T-cell (primary cell): ENCODE results near the gene ME2. TPM values are rescaled to one million over a fixed set of nuclear protein-coding genes. Genes with fewer than 3 reads are reported as not detected.

Source experiments
- ATAC-seq, 4 experiments: fragments of 200-7000 bp in 3 of 4; fragments of 150-1000 bp in 1 of 4; cut with Tn5 transposase; replicated peaks in 1 of 4; 1 replicate in 3 of 4; 2 replicates in 1 of 4; pipeline ENCODE4 v1.10.0; 2021; ENCODE audit warnings: moderate library complexity in 3 of 4, mild to moderate bottlenecking in 2 of 4, moderate number of reproducible peaks in 1 of 4
- CTCF ChIA-PET, 2 donors: fragments of 300-600 bp; sonication (Branson Sonifier 250); formaldehyde crosslinking; loops; one replicate each; lab custom pipeline; 2022; ENCODE audit warnings: antibody characterized with exemption in 2 of 2; lab: Charles Lee
- POLR2A ChIA-PET, 2 donors: fragments of 300-600 bp; sonication (Branson Sonifier 250); formaldehyde crosslinking; loops; one replicate each; lab custom pipeline; 2022; ENCODE audit warnings: antibody characterized with exemption in 2 of 2; lab: Charles Lee
- DNase-seq, 35 experiments: peaks; one replicate each; pipeline versions ENCODE4 v3.0.0 to v3.0.0-alpha.2; 2013 to 2023
- H3K27ac ChIP-seq: one replicate; pipeline ENCODE4 v1.5.1; 2013; ENCODE audit warnings: low read length
- H3K27me3 ChIP-seq, 2 experiments: replicated peaks in 1 of 2; 1 replicate in 1 of 2; 2 replicates in 1 of 2; pipeline versions ENCODE4 v1.6.1 to v1.7.0; 2013; ENCODE audit warnings: low read length in 1 of 2, mixed read lengths in 1 of 2; ENCODE audit not compliant: control insufficient read depth in 2 of 2, insufficient read depth in 2 of 2; ENCODE audit errors: extremely low read depth in 1 of 2
- H3K36me3 ChIP-seq, 2 donors: 1 replicate in 1 of 2; 2 replicates in 1 of 2; pipeline versions ENCODE4 v1.6.1 to v1.7.0; 2013; ENCODE audit warnings: low read length in 1 of 2; ENCODE audit not compliant: control insufficient read depth in 2 of 2, insufficient read depth in 1 of 2; ENCODE audit errors: extremely low read depth in 1 of 2
- H3K4me1 ChIP-seq, 2 experiments: 1 replicate in 1 of 2; 2 replicates in 1 of 2; pipeline versions ENCODE4 v1.6.1 to v1.7.0; 2013; ENCODE audit warnings: low read length in 2 of 2, mixed read lengths in 1 of 2; ENCODE audit not compliant: insufficient read depth in 2 of 2, control insufficient read depth in 1 of 2; ENCODE audit errors: extremely low read depth in 1 of 2
- H3K4me3 ChIP-seq, 2 donors: 1 replicate in 1 of 2; 2 replicates in 1 of 2; pipeline versions ENCODE4 v1.5.1 to v1.7.0; 2013; ENCODE audit warnings: mild to moderate bottlenecking in 2 of 2, low read length in 1 of 2, moderate library complexity in 1 of 2; ENCODE audit not compliant: control insufficient read depth in 1 of 2; ENCODE audit errors: extremely low read depth in 1 of 2
- H3K9me3 ChIP-seq: 2 replicates; pipeline ENCODE4 v1.7.0; 2013
- H3K27ac Mint-ChIP-seq, 2 donors: one replicate each; pipeline ENCODE4 v1.8.0; 2020 to 2021; ENCODE audit warnings: mild to moderate bottlenecking in 2 of 2, mixed read lengths in 2 of 2
- H3K27me3 Mint-ChIP-seq, 2 donors: one replicate each; pipeline ENCODE4 v1.8.0; 2021 to 2022; ENCODE audit warnings: mixed read lengths in 2 of 2
- H3K36me3 Mint-ChIP-seq: one replicate; pipeline ENCODE4 v1.8.0; 2021; ENCODE audit warnings: mixed read lengths
- H3K4me1 Mint-ChIP-seq, 3 donors: one replicate each; pipeline ENCODE4 v1.8.0; 2020 to 2022; ENCODE audit warnings: mixed read lengths in 3 of 3, mild to moderate bottlenecking in 1 of 3
- H3K4me3 Mint-ChIP-seq, 3 donors: one replicate each; pipeline ENCODE4 v1.8.0; 2020 to 2022; ENCODE audit warnings: mild to moderate bottlenecking in 3 of 3, mixed read lengths in 3 of 3, moderate library complexity in 3 of 3
- H3K9me3 Mint-ChIP-seq, 3 donors: one replicate each; pipeline ENCODE4 v1.8.0; 2020 to 2022; ENCODE audit warnings: mixed read lengths in 3 of 3
- WGBS: methylation state at CpG from one replicate; pipeline ENCODE4 v1.1.5; 2013; ENCODE audit warnings: missing lambda C conversion rate; ENCODE audit not compliant: insufficient coverage; 5-methylcytosine and 5-hydroxymethylcytosine counted together
- total RNA-seq, 35 experiments: library from RNA in 6 of 35; stranded (reverse) in 6 of 35; fragments of 120-200 nt in 1 of 35; gene quantifications; one replicate each; pipeline versions ENCODE4 v1.2.1 to v1.2.4 and lab custom pipeline; 2013 to 2026

ME2 gene
- total RNA-seq, 5 donors from 2014 or later (not counting 1 experiment from before 2014, with no cell fraction given) = 30.5 to 42.6 (median 39.9) TPM

DNA sequence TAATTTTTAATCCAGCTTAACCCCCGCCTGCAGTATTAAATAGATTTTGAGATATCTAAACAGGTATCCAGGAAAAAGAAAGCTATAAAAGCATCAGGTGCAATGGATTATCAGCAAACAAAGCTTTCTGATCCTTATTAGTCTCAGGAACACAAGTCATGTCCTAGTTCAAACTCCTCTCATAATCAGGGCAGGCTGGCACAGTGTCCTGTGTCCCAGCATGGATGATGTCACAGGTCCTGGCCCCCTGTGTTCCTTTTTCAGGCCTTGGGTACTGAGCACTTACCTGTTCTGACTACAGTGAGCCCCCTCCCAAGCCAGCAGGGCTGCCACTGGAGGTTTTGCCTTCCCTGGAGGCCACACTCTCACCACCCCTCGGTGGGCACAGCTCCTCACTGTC is 39.6 kb upstream of the ME2 start:
- no peak overlapping the region for H3K4me3 Mint-ChIP-seq
- peaks cover 6 to 10% of the 10 kb centered on the region in 2 donors for H3K27me3 Mint-ChIP-seq
- H3K36me3 Mint-ChIP-seq = no peaks in the 10 kb centered on the region
- POLR2A ChIA-PET = no interaction called here
- H3K9me3 Mint-ChIP-seq = no peaks in the 10 kb centered on the region
- Histone ChIP-seq H3K4me3 (no peak overlapping the region), H3K27ac (no peak overlapping the region), H3K36me3 (no peaks in the 10 kb centered on the region), H3K27me3 (no peaks in the 10 kb centered on the region), H3K9me3 (no peaks in the 10 kb centered on the region), H3K4me1 (no peaks in the 10 kb centered on the region)
- DNase-seq (no peak), ATAC-seq (no peak)
- CTCF ChIA-PET = no interaction called here
- peaks cover 2 to 6% (median 4%) of the 10 kb centered on the region in 3 donors for H3K4me1 Mint-ChIP-seq
- WGBS = 82% methylated on average over 1 of the region's 2 CpGs
- no peak overlapping the region for H3K27ac Mint-ChIP-seq

DNA sequence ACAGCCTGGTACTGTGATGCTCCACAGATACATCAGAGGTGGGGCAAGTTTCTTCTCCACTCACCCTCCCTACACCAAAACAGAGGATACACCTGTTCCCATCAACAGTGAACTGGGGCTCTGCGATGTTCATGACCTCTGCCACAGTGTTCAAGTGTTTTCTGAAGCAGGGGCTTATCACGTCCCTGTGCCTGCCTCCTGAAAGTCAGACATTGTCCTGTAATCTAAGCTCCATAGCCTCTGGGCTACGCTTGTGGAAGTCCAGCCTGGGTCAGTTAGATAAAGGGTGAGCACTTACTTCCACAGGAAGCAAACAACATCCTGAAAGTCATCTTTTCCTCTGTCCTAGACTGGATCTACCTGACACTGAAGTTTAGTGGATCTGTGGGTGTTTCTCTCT is 38.9 kb upstream of the ME2 start:
- Mint-ChIP-seq H3K9me3 (no peaks in the 10 kb centered on the region), H3K27ac (no peak overlapping the region), H3K4me1 (peaks cover 2 to 6% (median 4%) of the 10 kb centered on the region in 3 donors), H3K36me3 (no peaks in the 10 kb centered on the region), H3K4me3 (no peak overlapping the region), H3K27me3 (peaks cover 6 to 10% of the 10 kb centered on the region in 2 donors)
- DNase-seq (no peak), ATAC-seq (no peak)
- no peaks in the 10 kb centered on the region for H3K36me3 ChIP-seq
- H3K4me3 ChIP-seq = no peak overlapping the region
- H3K9me3 ChIP-seq = no peaks in the 10 kb centered on the region
- no peaks in the 10 kb centered on the region for H3K4me1 ChIP-seq
- 74% methylated on average over 2 of the region's 3 CpGs for WGBS
- ChIA-PET CTCF (no interaction called here), POLR2A (no interaction called here)
- no peaks in the 10 kb centered on the region for H3K27me3 ChIP-seq
- no peak overlapping the region for H3K27ac ChIP-seq

DNA sequence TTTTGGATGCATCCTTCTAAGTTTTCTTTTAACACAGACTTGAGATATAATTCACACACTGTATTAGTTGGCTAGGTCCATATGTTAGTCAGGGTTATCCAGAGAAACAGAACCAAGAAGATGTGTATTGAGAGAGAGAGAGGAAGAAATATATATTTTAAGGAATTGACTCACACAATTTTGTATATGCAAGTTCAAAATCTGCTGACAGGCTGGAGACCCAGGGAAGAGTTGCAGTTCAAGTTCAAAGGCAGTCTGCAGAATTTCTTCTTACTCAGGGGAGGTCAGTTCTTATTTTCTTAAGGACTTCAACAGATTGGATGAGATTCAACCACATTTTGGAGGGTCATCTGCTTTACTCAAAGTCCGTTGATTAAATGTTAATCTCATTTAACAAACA is 36.1 kb upstream of the ME2 start:
- POLR2A ChIA-PET = no interaction called here
- WGBS = 40% methylated on average over 1 of the region's 1 CpG
- no peak overlapping the region for H3K4me3 Mint-ChIP-seq
- Histone ChIP-seq H3K36me3 (no peaks in the 10 kb centered on the region), H3K27me3 (no peaks in the 10 kb centered on the region), H3K4me3 (no peak overlapping the region), H3K4me1 (no peaks in the 10 kb centered on the region), H3K27ac (no peak overlapping the region), H3K9me3 (no peaks in the 10 kb centered on the region)
- CTCF ChIA-PET = interaction anchor here in 1 of 2 donors (0.7 kb wide), 1 partner anchor 88 kb away, joined by 4 read pairs; no protein-coding TSS in a partner anchor
- no peaks in the 10 kb centered on the region for H3K36me3 Mint-ChIP-seq
- peaks cover 1 to 5% of the 10 kb centered on the region in 2 donors for H3K27me3 Mint-ChIP-seq
- no peaks in the 10 kb centered on the region for H3K4me1 Mint-ChIP-seq
- DNase-seq (no peak), ATAC-seq (no peak)
- H3K9me3 Mint-ChIP-seq = no peaks in the 10 kb centered on the region
- no peak overlapping the region for H3K27ac Mint-ChIP-seq

DNA sequence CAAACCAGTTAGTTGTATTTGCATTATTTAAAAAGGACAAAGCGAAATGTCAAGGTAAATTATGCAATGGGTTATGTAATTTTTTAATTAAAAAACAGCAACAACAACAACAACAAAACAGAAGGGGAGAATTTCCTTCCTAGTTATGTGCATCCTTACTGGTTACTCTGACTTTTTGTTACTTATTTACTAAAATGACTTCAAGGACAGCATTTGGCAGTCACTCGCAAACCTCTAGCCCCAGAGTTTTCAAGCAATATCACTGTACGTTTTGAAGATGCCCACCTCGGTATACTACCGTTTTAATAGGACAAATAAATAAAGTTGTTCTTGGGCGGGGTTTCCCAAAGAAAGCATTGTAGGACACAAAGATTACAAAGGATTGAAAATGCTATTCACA is 34.4 kb upstream of the ME2 start:
- Histone ChIP-seq H3K9me3 (no peaks in the 10 kb centered on the region), H3K36me3 (no peaks in the 10 kb centered on the region), H3K4me3 (no peak overlapping the region), H3K27ac (no peak overlapping the region), H3K27me3 (no peaks in the 10 kb centered on the region), H3K4me1 (no peaks in the 10 kb centered on the region)
- Mint-ChIP-seq H3K4me1 (no peaks in the 10 kb centered on the region), H3K9me3 (no peaks in the 10 kb centered on the region), H3K36me3 (no peaks in the 10 kb centered on the region), H3K27me3 (peaks cover 0 to 1% of the 10 kb centered on the region in 2 donors), H3K27ac (no peak overlapping the region), H3K4me3 (no peak overlapping the region)
- no peak for DNase-seq
- WGBS = 100% methylated on average over 5 of the region's 6 CpGs
- ChIA-PET CTCF (interaction anchor here (0.6 to 1.0 kb wide), 2 partner anchors 27 to 1501 kb away, joined by 3 to 5 read pairs; no protein-coding TSS in a partner anchor), POLR2A (interaction anchor here (0.6 to 0.7 kb wide), 2 partner anchors 48 to 510 kb away, joined by 3 to 5 read pairs; no protein-coding TSS in a partner anchor)
- no peak for ATAC-seq

DNA sequence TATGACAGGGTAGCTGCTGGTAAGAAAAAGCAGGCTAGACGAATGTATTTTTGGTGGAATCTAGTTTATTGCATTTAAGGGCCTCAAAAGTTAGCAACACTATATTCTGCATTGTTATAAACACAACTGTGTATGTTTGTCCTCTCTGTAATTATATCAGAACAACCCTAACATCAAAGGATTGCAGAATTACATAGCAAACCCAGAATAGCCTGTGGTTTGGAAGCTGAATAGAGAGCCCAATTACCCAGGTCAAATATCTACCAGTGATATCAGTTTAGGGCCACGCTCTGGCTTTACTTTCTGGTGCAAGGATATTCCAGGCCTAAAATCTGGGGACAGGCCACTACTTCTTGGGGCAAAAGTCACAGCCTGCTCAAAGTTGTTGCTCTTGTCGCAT is 34.0 kb upstream of the ME2 start:
- H3K4me1 ChIP-seq = no peaks in the 10 kb centered on the region
- no peak overlapping the region for H3K4me3 Mint-ChIP-seq
- no peak overlapping the region for H3K4me3 ChIP-seq
- H3K9me3 Mint-ChIP-seq = no peaks in the 10 kb centered on the region
- CTCF ChIA-PET = interaction anchor here (0.5 to 1.0 kb wide), 2 partner anchors 10 to 27 kb away, joined by 3 read pairs; no protein-coding TSS in a partner anchor
- POLR2A ChIA-PET = interaction anchor here (0.6 to 0.7 kb wide), 2 partner anchors 48 to 510 kb away, joined by 3 to 5 read pairs; no protein-coding TSS in a partner anchor
- no peaks in the 10 kb centered on the region for H3K27me3 ChIP-seq
- no peaks in the 10 kb centered on the region for H3K36me3 ChIP-seq
- WGBS = 95% methylated on average over 2 of the region's 3 CpGs
- H3K27ac ChIP-seq = no peak overlapping the region
- no peaks in the 10 kb centered on the region for H3K9me3 ChIP-seq
- no peaks in the 10 kb centered on the region for H3K4me1 Mint-ChIP-seq
- ATAC-seq (no peak), DNase-seq (no peak)
- no peaks in the 10 kb centered on the region for H3K36me3 Mint-ChIP-seq
- H3K27me3 Mint-ChIP-seq = peaks cover 0 to 1% of the 10 kb centered on the region in 2 donors
- no peak overlapping the region for H3K27ac Mint-ChIP-seq

DNA sequence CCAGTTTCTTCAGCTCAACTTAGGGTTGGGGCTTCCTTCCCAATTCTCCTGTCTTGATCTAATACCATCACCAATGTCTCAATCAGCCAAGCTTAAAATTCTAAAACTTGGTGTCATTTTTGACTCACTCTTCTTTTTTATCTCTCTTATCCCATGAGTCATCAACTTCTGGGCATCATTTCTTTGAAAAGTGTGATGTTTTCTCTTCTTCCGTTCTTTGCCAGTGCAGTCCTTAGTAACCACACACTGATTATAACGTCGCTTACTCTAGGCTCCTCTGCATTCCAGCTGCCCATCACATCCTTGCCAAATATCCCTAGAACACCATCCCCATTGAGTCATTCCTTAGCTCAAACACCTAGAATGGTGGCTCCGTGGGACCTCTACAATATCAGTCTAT is 31.7 kb upstream of the ME2 start:
- Histone ChIP-seq H3K36me3 (no peaks in the 10 kb centered on the region), H3K27ac (no peak overlapping the region), H3K9me3 (no peaks in the 10 kb centered on the region), H3K4me3 (no peak overlapping the region), H3K27me3 (peaks cover 0 to 3% of the 10 kb centered on the region in 2 experiments), H3K4me1 (no peaks in the 10 kb centered on the region)
- no peak for ATAC-seq
- POLR2A ChIA-PET = no interaction called here
- no peak for DNase-seq
- WGBS = 84% methylated on average over 4 of the region's 4 CpGs
- no peaks in the 10 kb centered on the region for H3K36me3 Mint-ChIP-seq
- no peaks in the 10 kb centered on the region for H3K9me3 Mint-ChIP-seq
- no peak overlapping the region for H3K27ac Mint-ChIP-seq
- H3K27me3 Mint-ChIP-seq = peaks cover 0 to 2% of the 10 kb centered on the region in 2 donors
- no peaks in the 10 kb centered on the region for H3K4me1 Mint-ChIP-seq
- H3K4me3 Mint-ChIP-seq = no peak overlapping the region
- CTCF ChIA-PET = interaction anchor here in 1 of 2 donors (0.7 kb wide), 1 partner anchor 186 kb away, joined by 6 read pairs; no protein-coding TSS in a partner anchor
